ENCODE measurements around the gene ADNP. TPM values are rescaled to one million over a fixed set of nuclear protein-coding genes. Genes with fewer than 3 reads are reported as not detected.

ADNP gene
- total RNA-seq, 1 donor from 2014 or later = 75.4 TPM

DNA sequence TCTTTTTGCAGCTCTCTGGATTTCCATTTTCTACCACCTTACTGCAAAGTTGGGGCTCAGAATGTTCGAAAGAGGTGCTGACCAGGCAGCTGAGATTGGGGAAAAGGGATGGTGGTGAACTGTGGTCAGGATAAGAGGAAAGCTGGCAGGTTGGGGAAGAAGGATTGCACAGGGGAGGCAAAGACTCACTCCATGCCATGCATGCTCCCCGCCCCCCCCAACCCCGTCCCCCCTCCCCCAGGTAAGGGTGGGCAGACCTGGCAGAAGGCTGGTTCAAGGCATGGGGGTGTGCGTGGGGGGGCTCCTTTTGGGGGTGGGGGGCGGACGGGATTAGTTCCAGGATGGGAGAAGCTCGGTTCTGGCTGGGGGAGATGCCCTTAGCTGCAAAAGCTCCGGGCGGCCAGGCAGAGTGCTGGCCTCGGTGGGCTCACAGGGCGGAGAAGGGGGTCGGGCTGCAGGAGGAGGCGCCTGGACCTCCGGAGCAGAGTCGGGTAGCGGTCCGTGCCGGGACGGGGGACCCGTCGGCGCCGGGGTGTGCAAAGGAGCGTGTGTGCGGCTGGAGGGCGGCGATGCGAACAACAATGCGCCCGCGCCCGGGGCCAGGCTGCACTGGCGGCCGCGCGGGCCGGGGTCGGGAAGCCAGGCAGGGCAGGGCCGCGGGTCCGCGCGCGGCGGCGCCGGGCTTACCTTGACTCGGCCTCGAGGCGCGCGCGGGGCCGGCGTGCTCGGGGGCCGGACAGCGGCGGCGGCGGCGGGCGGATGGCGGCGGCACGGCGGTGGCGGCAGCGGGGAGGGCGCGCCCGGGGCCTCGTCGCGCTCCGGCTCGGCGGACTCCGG is 880 bp downstream of the ADNP start:
- Histone ChIP-seq H3K9me3 (ENCODE audit: low read depth) (no peaks in the 10 kb centered on the region), H3K9ac (peak overlapping the region; percentile 88), H2AFZ (replicated peaks) (no peak overlapping the region), H3K27ac (peak overlapping the region; percentile 95), H3K4me1 (peaks cover 38% of the 10 kb centered on the region), H3K4me2 (peak overlapping the region; percentile 92), H3K36me3 (peaks cover 41% of the 10 kb centered on the region), H4K20me1 (ENCODE audit: low read depth) (peaks cover 39% of the 10 kb centered on the region), H3K4me3 (peak overlapping the region; percentile 85), H3F3A (ENCODE audit: low read depth) (peaks cover 56% of the 10 kb centered on the region), H3K79me2 (ENCODE audit: low read depth) (peaks cover 52% of the 10 kb centered on the region), H3K27me3 (no peaks in the 10 kb centered on the region)
- Mint-ChIP-seq H3K36me3 (peaks cover 32% of the 10 kb centered on the region), H3K27me3 (ENCODE audit: insufficient read depth, low read depth) (peaks cover 6% of the 10 kb centered on the region), H3K27ac (peak overlapping the region; percentile 97), H3K4me1 (peaks cover 44% of the 10 kb centered on the region), H3K4me3 (peak overlapping the region; percentile 91), H3K9me3 (peaks cover 2% of the 10 kb centered on the region)
- DNase-seq (ENCODE audit: low spot score) = peak; percentile 64
- TF ChIP-seq EZH2phosphoT487 (IDR thresholded peaks at IDR 0.05) (no peak), EZH2 (IDR thresholded peaks at IDR 0.05) (no peak)
- TF ChIP-seq, protein P1, sequence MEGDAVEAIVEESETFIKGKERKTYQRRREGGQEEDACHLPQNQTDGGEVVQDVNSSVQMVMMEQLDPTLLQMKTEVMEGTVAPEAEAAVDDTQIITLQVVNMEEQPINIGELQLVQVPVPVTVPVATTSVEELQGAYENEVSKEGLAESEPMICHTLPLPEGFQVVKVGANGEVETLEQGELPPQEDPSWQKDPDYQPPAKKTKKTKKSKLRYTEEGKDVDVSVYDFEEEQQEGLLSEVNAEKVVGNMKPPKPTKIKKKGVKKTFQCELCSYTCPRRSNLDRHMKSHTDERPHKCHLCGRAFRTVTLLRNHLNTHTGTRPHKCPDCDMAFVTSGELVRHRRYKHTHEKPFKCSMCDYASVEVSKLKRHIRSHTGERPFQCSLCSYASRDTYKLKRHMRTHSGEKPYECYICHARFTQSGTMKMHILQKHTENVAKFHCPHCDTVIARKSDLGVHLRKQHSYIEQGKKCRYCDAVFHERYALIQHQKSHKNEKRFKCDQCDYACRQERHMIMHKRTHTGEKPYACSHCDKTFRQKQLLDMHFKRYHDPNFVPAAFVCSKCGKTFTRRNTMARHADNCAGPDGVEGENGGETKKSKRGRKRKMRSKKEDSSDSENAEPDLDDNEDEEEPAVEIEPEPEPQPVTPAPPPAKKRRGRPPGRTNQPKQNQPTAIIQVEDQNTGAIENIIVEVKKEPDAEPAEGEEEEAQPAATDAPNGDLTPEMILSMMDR (IDR thresholded peaks at IDR 0.05) = no peak

DNA sequence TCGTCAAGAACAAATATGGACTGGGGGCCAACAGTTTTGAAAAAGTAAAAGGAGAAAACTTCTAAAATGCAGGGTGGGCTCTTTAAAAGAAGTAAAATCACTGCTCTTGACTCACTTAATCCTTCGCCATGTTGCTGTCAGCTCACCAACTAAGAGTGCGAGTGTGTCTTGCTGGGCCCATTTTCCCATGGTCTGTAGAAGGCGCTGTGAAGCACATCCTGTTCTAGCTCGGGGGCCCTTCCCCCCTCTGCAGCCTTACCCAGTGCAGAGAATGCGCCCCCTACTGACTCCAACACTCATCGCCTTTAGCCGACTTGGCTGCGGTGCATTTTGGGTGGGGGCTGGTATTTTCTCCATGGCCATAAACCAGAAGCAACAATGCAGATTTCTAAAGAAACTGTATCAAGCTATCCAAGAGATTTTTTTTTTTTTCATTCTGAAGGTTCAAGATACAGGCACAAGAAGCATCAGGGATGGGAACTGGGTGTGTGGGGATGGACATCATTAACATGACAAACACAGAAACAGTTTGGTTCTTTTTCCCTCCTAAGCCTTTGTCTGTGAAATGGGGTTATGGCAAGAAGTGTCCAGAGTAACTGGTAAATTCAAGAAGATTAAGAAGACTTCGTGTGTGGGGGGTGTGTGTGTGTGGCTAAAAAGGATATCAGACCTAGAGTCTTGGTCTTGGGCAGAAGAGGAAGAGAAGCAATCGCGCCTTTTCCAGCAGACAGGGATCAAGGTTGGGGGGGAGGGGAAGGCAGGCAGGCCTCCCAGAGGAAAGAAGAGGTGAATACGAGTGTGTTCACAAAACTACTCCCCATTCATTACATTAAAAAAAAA is 1.7 kb downstream of the ADNP start:
- Histone ChIP-seq H3K4me1 (peaks cover 44% of the 10 kb centered on the region), H3K9me3 (ENCODE audit: low read depth) (no peaks in the 10 kb centered on the region), H3K27ac (peak overlapping the region; percentile 95), H3K79me2 (ENCODE audit: low read depth) (peaks cover 61% of the 10 kb centered on the region), H3K4me3 (peak overlapping the region; percentile 85), H4K20me1 (ENCODE audit: low read depth) (peaks cover 48% of the 10 kb centered on the region), H3F3A (ENCODE audit: low read depth) (peaks cover 48% of the 10 kb centered on the region), H3K27me3 (no peaks in the 10 kb centered on the region), H2AFZ (replicated peaks) (no peak overlapping the region), H3K4me2 (peak overlapping the region; percentile 92), H3K36me3 (peaks cover 33% of the 10 kb centered on the region), H3K9ac (peak overlapping the region; percentile 88)
- H3K36me3 Mint-ChIP-seq = peaks cover 33% of the 10 kb centered on the region
- peak; percentile 97 for DNase-seq (ENCODE audit: low spot score)
- peaks cover 46% of the 10 kb centered on the region for H3K4me1 Mint-ChIP-seq
- TF ChIP-seq, protein P1 (IDR thresholded peaks at IDR 0.05) = peak; percentile 99
- TF ChIP-seq EZH2phosphoT487 (IDR thresholded peaks at IDR 0.05) = no peak
- peak overlapping the region; percentile 82 for H3K27ac Mint-ChIP-seq
- peaks cover 6% of the 10 kb centered on the region for H3K27me3 Mint-ChIP-seq (ENCODE audit: insufficient read depth, low read depth)
- peaks cover 2% of the 10 kb centered on the region for H3K9me3 Mint-ChIP-seq
- peak overlapping the region; percentile 91 for H3K4me3 Mint-ChIP-seq

DNA sequence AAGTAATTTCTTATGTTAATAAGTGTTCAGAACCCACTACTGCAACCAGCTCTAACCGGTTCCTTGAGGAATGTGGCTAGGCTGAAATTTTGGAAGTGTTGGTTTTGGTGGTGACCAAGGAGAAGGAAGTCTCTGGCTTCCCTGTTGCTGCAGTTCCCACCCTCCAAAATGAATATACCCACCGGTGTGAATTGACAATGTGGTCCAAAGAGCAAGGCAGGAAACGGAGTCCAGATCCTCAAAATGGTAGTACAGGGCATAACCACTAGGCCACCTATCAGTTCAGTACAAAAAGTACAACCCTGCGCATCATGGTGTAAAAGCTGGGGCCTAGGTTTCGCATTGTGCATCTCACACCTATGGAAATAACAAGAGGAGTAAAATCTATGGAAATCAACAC is 2.8 kb downstream of the ADNP start:
- H3K4me2 ChIP-seq = peak overlapping the region; percentile 92
- H3K36me3 Mint-ChIP-seq = peaks cover 35% of the 10 kb centered on the region

More for the DNA sequence above, 2.8 kb downstream of the ADNP start:
- Histone ChIP-seq H3K4me3 (peak overlapping the region; percentile 85), H2AFZ (replicated peaks) (no peak overlapping the region), H3K9me3 (ENCODE audit: low read depth) (no peaks in the 10 kb centered on the region), H3K79me2 (ENCODE audit: low read depth) (peaks cover 71% of the 10 kb centered on the region), H3F3A (ENCODE audit: low read depth) (peaks cover 37% of the 10 kb centered on the region), H3K27me3 (no peaks in the 10 kb centered on the region), H3K4me1 (peaks cover 51% of the 10 kb centered on the region), H4K20me1 (ENCODE audit: low read depth) (peaks cover 58% of the 10 kb centered on the region), H3K27ac (no peak overlapping the region), H3K9ac (no peak overlapping the region), H3K36me3 (peaks cover 22% of the 10 kb centered on the region)
- H3K27me3 Mint-ChIP-seq (ENCODE audit: insufficient read depth, low read depth) = peaks cover 6% of the 10 kb centered on the region
- H3K27ac Mint-ChIP-seq = no peak overlapping the region
- H3K4me3 Mint-ChIP-seq = peak overlapping the region; percentile 91
- H3K9me3 Mint-ChIP-seq = peaks cover 2% of the 10 kb centered on the region
- H3K4me1 Mint-ChIP-seq = peaks cover 49% of the 10 kb centered on the region
- TF ChIP-seq, protein P1 (IDR thresholded peaks at IDR 0.05) = no peak
- TF ChIP-seq EZH2phosphoT487 (IDR thresholded peaks at IDR 0.05) = no peak
- no peak for TF ChIP-seq EZH2 (IDR thresholded peaks at IDR 0.05)
- DNase-seq (ENCODE audit: low spot score) = no peak
